ENCODE data around the gene FRY.
A peak's percentile ranks its signal among the peaks of the same experiment; 100 is the strongest.

Gene FRY

GRCh38 chr13:32314271-32315237 lies 283.0 kb downstream of the FRY start:
- H3K4me3 ChIP-seq (ENCODE audit: low read length), result peak overlapping the region; percentile 93
- DNase-seq (ENCODE audit: low read depth), result peak; percentile 54
- no peak for TF ChIP-seq CTCF (conservative IDR thresholded peaks at IDR 0.05; ENCODE audit: low read length)

DNA sequence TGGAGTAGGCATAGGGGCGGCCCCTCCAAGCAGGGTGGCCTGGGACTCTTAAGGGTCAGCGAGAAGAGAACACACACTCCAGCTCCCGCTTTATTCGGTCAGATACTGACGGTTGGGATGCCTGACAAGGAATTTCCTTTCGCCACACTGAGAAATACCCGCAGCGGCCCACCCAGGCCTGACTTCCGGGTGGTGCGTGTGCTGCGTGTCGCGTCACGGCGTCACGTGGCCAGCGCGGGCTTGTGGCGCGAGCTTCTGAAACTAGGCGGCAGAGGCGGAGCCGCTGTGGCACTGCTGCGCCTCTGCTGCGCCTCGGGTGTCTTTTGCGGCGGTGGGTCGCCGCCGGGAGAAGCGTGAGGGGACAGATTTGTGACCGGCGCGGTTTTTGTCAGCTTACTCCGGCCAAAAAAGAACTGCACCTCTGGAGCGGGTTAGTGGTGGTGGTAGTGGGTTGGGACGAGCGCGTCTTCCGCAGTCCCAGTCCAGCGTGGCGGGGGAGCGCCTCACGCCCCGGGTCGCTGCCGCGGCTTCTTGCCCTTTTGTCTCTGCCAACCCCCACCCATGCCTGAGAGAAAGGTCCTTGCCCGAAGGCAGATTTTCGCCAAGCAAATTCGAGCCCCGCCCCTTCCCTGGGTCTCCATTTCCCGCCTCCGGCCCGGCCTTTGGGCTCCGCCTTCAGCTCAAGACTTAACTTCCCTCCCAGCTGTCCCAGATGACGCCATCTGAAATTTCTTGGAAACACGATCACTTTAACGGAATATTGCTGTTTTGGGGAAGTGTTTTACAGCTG lies 283.9 kb downstream of the FRY start, which contains the start of the genes BRCA2 and ZAR1L:
BRCA2 (plus strand) TSS at position 271 of the 790 bp plus-strand sequence. CDS start 953 bp downstream, outside the sequence.
ZAR1L (minus strand) TSS at position 126 of the 790 bp plus-strand sequence. CDS start 3,438 bp downstream, outside the sequence.
- H3K4me3 ChIP-seq (ENCODE audit: low read length), result peak within 1 kb of the TSS; percentile 93
- TF ChIP-seq CTCF (conservative IDR thresholded peaks at IDR 0.05; ENCODE audit: low read length), result no peak
- DNase-seq (ENCODE audit: low read depth), result peak; percentile 90

GRCh38 chr13:32316028-32316339 lies 284.4 kb downstream of the FRY start:
- peak overlapping the region; percentile 93 for H3K4me3 ChIP-seq (ENCODE audit: low read length)
- no peak for TF ChIP-seq CTCF (conservative IDR thresholded peaks at IDR 0.05; ENCODE audit: low read length)
- DNase-seq (ENCODE audit: low read depth), result no peak

DNA sequence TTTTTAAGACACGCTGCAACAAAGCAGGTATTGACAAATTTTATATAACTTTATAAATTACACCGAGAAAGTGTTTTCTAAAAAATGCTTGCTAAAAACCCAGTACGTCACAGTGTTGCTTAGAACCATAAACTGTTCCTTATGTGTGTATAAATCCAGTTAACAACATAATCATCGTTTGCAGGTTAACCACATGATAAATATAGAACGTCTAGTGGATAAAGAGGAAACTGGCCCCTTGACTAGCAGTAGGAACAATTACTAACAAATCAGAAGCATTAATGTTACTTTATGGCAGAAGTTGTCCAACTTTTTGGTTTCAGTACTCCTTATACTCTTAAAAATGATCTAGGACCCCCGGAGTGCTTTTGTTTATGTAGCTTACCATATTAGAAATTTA lies 284.9 kb downstream of the FRY start:
- no peak for DNase-seq (ENCODE audit: low read depth)
- H3K4me3 ChIP-seq (ENCODE audit: low read length), result peak overlapping the region; percentile 93
- TF ChIP-seq CTCF (conservative IDR thresholded peaks at IDR 0.05; ENCODE audit: low read length), result no peak

DNA sequence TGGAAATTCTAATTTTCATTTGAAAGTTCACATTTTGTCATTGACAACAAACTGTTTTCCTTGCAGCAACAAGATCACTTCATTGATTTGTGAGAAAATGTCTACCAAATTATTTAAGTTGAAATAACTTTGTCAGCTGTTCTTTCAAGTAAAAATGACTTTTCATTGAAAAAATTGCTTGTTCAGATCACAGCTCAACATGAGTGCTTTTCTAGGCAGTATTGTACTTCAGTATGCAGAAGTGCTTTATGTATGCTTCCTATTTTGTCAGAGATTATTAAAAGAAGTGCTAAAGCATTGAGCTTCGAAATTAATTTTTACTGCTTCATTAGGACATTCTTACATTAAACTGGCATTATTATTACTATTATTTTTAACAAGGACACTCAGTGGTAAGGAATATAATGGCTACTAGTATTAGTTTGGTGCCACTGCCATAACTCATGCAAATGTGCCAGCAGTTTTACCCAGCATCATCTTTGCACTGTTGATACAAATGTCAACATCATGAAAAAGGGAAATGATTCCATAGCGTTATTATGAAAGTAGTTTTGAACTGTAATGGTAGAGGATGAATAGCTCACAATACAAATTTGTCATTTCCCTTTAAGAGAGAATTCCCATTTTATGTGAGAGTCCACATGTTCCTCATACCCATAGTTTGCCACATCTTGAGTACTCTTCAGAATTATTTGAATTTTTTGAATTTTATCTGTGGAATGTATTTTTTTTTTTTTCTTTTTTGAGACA lies 286.3 kb downstream of the FRY start:
- H3K4me3 ChIP-seq (ENCODE audit: low read length), result no peak overlapping the region
- peak; percentile 44 for DNase-seq (ENCODE audit: low read depth)
- TF ChIP-seq CTCF (conservative IDR thresholded peaks at IDR 0.05; ENCODE audit: low read length), result no peak

DNA sequence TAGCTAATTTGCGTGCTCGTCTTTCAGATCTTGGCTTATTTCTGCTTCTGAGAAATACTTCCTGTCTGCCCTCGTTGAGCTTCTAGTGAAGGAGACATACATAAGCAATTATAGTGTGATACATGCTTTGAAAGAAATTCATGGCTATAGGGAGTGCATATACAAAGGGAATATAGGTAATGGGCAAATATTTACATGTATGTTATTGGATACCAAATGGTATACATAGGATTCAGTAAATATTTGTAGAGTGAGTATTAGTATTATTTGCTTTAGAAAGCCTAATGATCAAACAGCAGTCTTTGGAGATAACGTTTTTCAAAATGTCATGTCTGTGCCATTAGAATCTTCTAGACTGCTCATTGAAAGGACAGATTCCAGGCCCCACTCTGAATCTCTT lies 289.0 kb downstream of the FRY start:
- H3K4me3 ChIP-seq (ENCODE audit: low read length), result no peak overlapping the region

More for the DNA sequence above, 289.0 kb downstream of the FRY start:
- TF ChIP-seq CTCF (conservative IDR thresholded peaks at IDR 0.05; ENCODE audit: low read length), result no peak
- DNase-seq (ENCODE audit: low read depth), result no peak
